GM23338 (cell line): ENCODE measurements around the gene QKI. TPM values are rescaled to one million over a fixed set of nuclear protein-coding genes. Genes with fewer than 3 reads are reported as not detected.

Experiments used
- ATAC-seq: fragments of 200-7000 bp; cut with Tn5 transposase; 3 replicates; pipeline ENCODE4 v1.9.1; 2020
- DNase-seq: peaks from one replicate; pipeline ENCODE4 v3.0.0-alpha.2; 2015; ENCODE audit warnings: low spot score
- H2AFZ ChIP-seq: fragments of 200-600 bp; sonication (generic); 2 replicates; pipeline ENCODE4 v1.8.0; 2016; ENCODE audit warnings: antibody characterized with exemption, mild to moderate bottlenecking, moderate library complexity
- H3F3A ChIP-seq: fragments of 200-600 bp; sonication (generic); replicated peaks from 2 replicates; pipeline ENCODE4 v1.8.0; 2017; ENCODE audit warnings: antibody characterized with exemption, mixed run types, low read depth
- H3K27ac ChIP-seq: fragments of 200-600 bp; sonication (generic); 2 replicates; pipeline ENCODE4 v1.6.1; 2016; ENCODE audit warnings: low read depth
- H3K27me3 ChIP-seq: fragments of 200-600 bp; sonication (generic); 2 replicates; pipeline ENCODE4 v1.8.0; 2016; ENCODE audit warnings: mild to moderate bottlenecking, mixed run types, moderate library complexity; ENCODE audit not compliant: insufficient read depth
- H3K36me3 ChIP-seq: fragments of 200-600 bp; sonication (generic); 2 replicates; pipeline ENCODE4 v1.8.0; 2016; ENCODE audit warnings: mild to moderate bottlenecking; ENCODE audit not compliant: insufficient read depth
- H3K4me1 ChIP-seq: fragments of 200-600 bp; sonication (generic); 2 replicates; pipeline ENCODE4 v1.8.0; 2016; ENCODE audit warnings: mild to moderate bottlenecking, moderate library complexity; ENCODE audit not compliant: insufficient read depth
- H3K4me2 ChIP-seq: fragments of 200-600 bp; sonication (generic); 2 replicates; pipeline ENCODE4 v1.7.1; 2017; ENCODE audit warnings: mixed run types
- H3K4me3 ChIP-seq: fragments of 200-600 bp; sonication (generic); 2 replicates; pipeline ENCODE4 v1.6.1; 2016; ENCODE audit warnings: mixed run types
- H3K79me2 ChIP-seq: fragments of 200-600 bp; sonication (generic); replicated peaks from 2 replicates; pipeline ENCODE4 v1.8.0; 2017; ENCODE audit warnings: mild to moderate bottlenecking; ENCODE audit not compliant: insufficient read depth
- H3K9me2 ChIP-seq: fragments of 200-600 bp; sonication (generic); 2 replicates; pipeline ENCODE4 v1.8.0; 2017; ENCODE audit not compliant: insufficient read depth
- H4K20me1 ChIP-seq: fragments of 200-600 bp; sonication (generic); replicated peaks from 2 replicates; pipeline ENCODE4 v1.8.0; 2017; ENCODE audit warnings: mild to moderate bottlenecking; ENCODE audit not compliant: insufficient read depth
- H3K27ac Mint-ChIP-seq: 2 replicates; pipeline ENCODE4 v1.8.0; 2020; ENCODE audit warnings: inconsistent platforms, mild to moderate bottlenecking, moderate library complexity, mixed read lengths
- H3K27me3 Mint-ChIP-seq: 3 replicates; pipeline ENCODE4 v1.8.0; 2022; ENCODE audit warnings: low read depth, mild to moderate bottlenecking, moderate library complexity, mixed read lengths, inconsistent platforms; ENCODE audit not compliant: insufficient read depth, poor library complexity
- H3K36me3 Mint-ChIP-seq: 3 replicates; pipeline ENCODE4 v1.8.0; 2021; ENCODE audit warnings: low read depth, mild to moderate bottlenecking, inconsistent platforms, moderate library complexity, mixed read lengths
- H3K4me1 Mint-ChIP-seq: 3 replicates; pipeline ENCODE4 v1.8.0; 2020; ENCODE audit warnings: mild to moderate bottlenecking, inconsistent platforms, mixed read lengths
- H3K4me3 Mint-ChIP-seq: 3 replicates; pipeline ENCODE4 v1.8.0; 2021; ENCODE audit warnings: moderate library complexity, mild to moderate bottlenecking, inconsistent platforms, mixed read lengths
- H3K9me3 Mint-ChIP-seq: 3 replicates; pipeline ENCODE4 v1.8.0; 2020; ENCODE audit warnings: moderate library complexity, mild to moderate bottlenecking, inconsistent platforms, mixed read lengths
- CREB1 ChIP-seq: fragments of 250-450 bp; sonication (Bioruptor Pico); IDR thresholded peaks from 2 replicates; pipeline ENCODE4 v1.5.0; 2020; ENCODE audit warnings: low read depth, mild to moderate bottlenecking, moderate library complexity
- EZH2 ChIP-seq: fragments of 200-600 bp; sonication (generic); IDR thresholded peaks from one replicate; pipeline ENCODE4 v1.8.0; 2017; ENCODE audit warnings: antibody characterized with exemption, mild to moderate bottlenecking, low read depth; ENCODE audit not compliant: unreplicated experiment
- EZH2phosphoT487 ChIP-seq: fragments of 200-600 bp; sonication (generic); IDR thresholded peaks from one replicate; pipeline ENCODE4 v1.8.1; 2018; ENCODE audit warnings: antibody characterized with exemption; ENCODE audit not compliant: unreplicated experiment
- JUNB ChIP-seq: IDR thresholded peaks from one replicate; pipeline ENCODE4 v1.6.1; 2016; ENCODE audit warnings: antibody characterized with exemption; ENCODE audit not compliant: unreplicated experiment
- NANOG ChIP-seq: IDR thresholded peaks from 2 replicates; pipeline ENCODE4 v1.6.1; 2016; ENCODE audit warnings: antibody characterized with exemption, borderline replicate concordance
- POLR2AphosphoS5 ChIP-seq: IDR thresholded peaks from 2 replicates; pipeline ENCODE4 v1.6.1; 2016; ENCODE audit warnings: antibody characterized with exemption, low read depth
- STAT1 ChIP-seq: IDR thresholded peaks from one replicate; pipeline ENCODE4 v1.6.1; 2016; ENCODE audit warnings: antibody characterized with exemption; ENCODE audit not compliant: unreplicated experiment
- ZNF114 ChIP-seq: fragments of 250-450 bp; sonication (Bioruptor Pico); IDR thresholded peaks from 2 replicates; pipeline ENCODE4 v1.5.0; 2020; ENCODE audit warnings: mild to moderate bottlenecking, moderate library complexity
- ZNF331 ChIP-seq: fragments of 250-450 bp; sonication (Bioruptor Pico); IDR thresholded peaks from 2 replicates; pipeline ENCODE4 v1.5.0; 2020; ENCODE audit warnings: low read depth, mild to moderate bottlenecking, moderate library complexity
- polyA plus RNA-seq: library from polyadenylated mRNA; unstranded; fragments of >200 nt; fragmentation: Nextera tagmentation; extraction: Ambion mirVana; gene quantifications from 2 replicates; pipeline ENCODE4 v1.2.1, GENCODE V29; 2016
- total RNA-seq: library from RNA; depleted of rRNA; stranded (reverse); fragments of >200 nt; shearing (Covaris generic); gene quantifications from 2 replicates; pipeline ENCODE4 v1.2.3, GENCODE V29; 2014
- TF ChIP-seq, protein P1 (sequence below), 2 experiments: fragments of 200-600 bp in 1 of 2; sonication (generic) in 1 of 2; conservative IDR thresholded peaks; 2 replicates each; pipeline versions ENCODE4 v1.5.1 to v1.6.1; 2016 to 2017; ENCODE audit warnings: antibody characterized with exemption in 2 of 2, low read depth in 2 of 2, mild to moderate bottlenecking in 2 of 2, moderate library complexity in 1 of 2
- TF ChIP-seq, protein P2 (sequence below): IDR thresholded peaks from 2 replicates; pipeline ENCODE4 v1.6.1; 2016; ENCODE audit warnings: antibody characterized with exemption
- TF ChIP-seq, protein P3 (sequence below): IDR thresholded peaks from one replicate; pipeline ENCODE4 v1.6.1; 2018; ENCODE audit warnings: antibody characterized with exemption; ENCODE audit not compliant: unreplicated experiment
- TF ChIP-seq, protein P4 (sequence below): fragments of 250-450 bp; sonication (Bioruptor Pico); IDR thresholded peaks from 2 replicates; pipeline ENCODE4 v1.5.0; 2020; ENCODE audit warnings: mild to moderate bottlenecking, moderate library complexity

The QKI gene
- total and polyA plus RNA-seq, 2 experiments from 2014 or later = 60.8 to 159 TPM

DNA sequence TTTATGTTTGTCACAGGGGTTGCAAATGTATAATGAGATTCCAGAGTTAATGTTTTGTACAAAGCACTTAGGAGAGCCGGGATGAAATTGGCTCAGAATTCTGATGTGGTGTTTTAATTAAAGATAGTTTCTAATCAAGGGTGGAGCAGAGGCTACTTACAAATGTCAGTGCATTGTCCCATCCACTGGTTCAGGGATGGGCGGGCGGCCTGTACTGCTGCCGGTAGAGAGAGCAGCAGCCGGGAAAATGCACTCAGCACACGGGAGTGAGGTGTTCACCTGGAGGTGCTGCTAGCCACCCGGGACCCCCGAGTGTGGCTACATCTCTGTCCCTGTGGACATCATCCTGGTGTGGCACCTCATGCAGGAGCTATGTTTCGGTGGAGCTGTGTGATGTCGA, 193.3 kb downstream of the QKI start:
- no peak overlapping the region for H3K4me3 ChIP-seq
- H3F3A ChIP-seq = no peaks in the 10 kb centered on the region
- TF ChIP-seq CREB1 = no peak
- TF ChIP-seq, protein P1, sequence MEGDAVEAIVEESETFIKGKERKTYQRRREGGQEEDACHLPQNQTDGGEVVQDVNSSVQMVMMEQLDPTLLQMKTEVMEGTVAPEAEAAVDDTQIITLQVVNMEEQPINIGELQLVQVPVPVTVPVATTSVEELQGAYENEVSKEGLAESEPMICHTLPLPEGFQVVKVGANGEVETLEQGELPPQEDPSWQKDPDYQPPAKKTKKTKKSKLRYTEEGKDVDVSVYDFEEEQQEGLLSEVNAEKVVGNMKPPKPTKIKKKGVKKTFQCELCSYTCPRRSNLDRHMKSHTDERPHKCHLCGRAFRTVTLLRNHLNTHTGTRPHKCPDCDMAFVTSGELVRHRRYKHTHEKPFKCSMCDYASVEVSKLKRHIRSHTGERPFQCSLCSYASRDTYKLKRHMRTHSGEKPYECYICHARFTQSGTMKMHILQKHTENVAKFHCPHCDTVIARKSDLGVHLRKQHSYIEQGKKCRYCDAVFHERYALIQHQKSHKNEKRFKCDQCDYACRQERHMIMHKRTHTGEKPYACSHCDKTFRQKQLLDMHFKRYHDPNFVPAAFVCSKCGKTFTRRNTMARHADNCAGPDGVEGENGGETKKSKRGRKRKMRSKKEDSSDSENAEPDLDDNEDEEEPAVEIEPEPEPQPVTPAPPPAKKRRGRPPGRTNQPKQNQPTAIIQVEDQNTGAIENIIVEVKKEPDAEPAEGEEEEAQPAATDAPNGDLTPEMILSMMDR (conservative IDR thresholded peaks at IDR 0.05; ENCODE audit: low read depth in 2 of 2) = no peak
- no peak for TF ChIP-seq ZNF114 (CRISPR knock-in tag)
- TF ChIP-seq NANOG = no peak
- no peak for TF ChIP-seq STAT1
- no peak for TF ChIP-seq POLR2AphosphoS5
- TF ChIP-seq, protein P2, sequence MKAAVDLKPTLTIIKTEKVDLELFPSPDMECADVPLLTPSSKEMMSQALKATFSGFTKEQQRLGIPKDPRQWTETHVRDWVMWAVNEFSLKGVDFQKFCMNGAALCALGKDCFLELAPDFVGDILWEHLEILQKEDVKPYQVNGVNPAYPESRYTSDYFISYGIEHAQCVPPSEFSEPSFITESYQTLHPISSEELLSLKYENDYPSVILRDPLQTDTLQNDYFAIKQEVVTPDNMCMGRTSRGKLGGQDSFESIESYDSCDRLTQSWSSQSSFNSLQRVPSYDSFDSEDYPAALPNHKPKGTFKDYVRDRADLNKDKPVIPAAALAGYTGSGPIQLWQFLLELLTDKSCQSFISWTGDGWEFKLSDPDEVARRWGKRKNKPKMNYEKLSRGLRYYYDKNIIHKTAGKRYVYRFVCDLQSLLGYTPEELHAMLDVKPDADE = no peak
- TF ChIP-seq, protein P3, sequence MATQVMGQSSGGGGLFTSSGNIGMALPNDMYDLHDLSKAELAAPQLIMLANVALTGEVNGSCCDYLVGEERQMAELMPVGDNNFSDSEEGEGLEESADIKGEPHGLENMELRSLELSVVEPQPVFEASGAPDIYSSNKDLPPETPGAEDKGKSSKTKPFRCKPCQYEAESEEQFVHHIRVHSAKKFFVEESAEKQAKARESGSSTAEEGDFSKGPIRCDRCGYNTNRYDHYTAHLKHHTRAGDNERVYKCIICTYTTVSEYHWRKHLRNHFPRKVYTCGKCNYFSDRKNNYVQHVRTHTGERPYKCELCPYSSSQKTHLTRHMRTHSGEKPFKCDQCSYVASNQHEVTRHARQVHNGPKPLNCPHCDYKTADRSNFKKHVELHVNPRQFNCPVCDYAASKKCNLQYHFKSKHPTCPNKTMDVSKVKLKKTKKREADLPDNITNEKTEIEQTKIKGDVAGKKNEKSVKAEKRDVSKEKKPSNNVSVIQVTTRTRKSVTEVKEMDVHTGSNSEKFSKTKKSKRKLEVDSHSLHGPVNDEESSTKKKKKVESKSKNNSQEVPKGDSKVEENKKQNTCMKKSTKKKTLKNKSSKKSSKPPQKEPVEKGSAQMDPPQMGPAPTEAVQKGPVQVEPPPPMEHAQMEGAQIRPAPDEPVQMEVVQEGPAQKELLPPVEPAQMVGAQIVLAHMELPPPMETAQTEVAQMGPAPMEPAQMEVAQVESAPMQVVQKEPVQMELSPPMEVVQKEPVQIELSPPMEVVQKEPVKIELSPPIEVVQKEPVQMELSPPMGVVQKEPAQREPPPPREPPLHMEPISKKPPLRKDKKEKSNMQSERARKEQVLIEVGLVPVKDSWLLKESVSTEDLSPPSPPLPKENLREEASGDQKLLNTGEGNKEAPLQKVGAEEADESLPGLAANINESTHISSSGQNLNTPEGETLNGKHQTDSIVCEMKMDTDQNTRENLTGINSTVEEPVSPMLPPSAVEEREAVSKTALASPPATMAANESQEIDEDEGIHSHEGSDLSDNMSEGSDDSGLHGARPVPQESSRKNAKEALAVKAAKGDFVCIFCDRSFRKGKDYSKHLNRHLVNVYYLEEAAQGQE = no peak
- TF ChIP-seq, protein P4, sequence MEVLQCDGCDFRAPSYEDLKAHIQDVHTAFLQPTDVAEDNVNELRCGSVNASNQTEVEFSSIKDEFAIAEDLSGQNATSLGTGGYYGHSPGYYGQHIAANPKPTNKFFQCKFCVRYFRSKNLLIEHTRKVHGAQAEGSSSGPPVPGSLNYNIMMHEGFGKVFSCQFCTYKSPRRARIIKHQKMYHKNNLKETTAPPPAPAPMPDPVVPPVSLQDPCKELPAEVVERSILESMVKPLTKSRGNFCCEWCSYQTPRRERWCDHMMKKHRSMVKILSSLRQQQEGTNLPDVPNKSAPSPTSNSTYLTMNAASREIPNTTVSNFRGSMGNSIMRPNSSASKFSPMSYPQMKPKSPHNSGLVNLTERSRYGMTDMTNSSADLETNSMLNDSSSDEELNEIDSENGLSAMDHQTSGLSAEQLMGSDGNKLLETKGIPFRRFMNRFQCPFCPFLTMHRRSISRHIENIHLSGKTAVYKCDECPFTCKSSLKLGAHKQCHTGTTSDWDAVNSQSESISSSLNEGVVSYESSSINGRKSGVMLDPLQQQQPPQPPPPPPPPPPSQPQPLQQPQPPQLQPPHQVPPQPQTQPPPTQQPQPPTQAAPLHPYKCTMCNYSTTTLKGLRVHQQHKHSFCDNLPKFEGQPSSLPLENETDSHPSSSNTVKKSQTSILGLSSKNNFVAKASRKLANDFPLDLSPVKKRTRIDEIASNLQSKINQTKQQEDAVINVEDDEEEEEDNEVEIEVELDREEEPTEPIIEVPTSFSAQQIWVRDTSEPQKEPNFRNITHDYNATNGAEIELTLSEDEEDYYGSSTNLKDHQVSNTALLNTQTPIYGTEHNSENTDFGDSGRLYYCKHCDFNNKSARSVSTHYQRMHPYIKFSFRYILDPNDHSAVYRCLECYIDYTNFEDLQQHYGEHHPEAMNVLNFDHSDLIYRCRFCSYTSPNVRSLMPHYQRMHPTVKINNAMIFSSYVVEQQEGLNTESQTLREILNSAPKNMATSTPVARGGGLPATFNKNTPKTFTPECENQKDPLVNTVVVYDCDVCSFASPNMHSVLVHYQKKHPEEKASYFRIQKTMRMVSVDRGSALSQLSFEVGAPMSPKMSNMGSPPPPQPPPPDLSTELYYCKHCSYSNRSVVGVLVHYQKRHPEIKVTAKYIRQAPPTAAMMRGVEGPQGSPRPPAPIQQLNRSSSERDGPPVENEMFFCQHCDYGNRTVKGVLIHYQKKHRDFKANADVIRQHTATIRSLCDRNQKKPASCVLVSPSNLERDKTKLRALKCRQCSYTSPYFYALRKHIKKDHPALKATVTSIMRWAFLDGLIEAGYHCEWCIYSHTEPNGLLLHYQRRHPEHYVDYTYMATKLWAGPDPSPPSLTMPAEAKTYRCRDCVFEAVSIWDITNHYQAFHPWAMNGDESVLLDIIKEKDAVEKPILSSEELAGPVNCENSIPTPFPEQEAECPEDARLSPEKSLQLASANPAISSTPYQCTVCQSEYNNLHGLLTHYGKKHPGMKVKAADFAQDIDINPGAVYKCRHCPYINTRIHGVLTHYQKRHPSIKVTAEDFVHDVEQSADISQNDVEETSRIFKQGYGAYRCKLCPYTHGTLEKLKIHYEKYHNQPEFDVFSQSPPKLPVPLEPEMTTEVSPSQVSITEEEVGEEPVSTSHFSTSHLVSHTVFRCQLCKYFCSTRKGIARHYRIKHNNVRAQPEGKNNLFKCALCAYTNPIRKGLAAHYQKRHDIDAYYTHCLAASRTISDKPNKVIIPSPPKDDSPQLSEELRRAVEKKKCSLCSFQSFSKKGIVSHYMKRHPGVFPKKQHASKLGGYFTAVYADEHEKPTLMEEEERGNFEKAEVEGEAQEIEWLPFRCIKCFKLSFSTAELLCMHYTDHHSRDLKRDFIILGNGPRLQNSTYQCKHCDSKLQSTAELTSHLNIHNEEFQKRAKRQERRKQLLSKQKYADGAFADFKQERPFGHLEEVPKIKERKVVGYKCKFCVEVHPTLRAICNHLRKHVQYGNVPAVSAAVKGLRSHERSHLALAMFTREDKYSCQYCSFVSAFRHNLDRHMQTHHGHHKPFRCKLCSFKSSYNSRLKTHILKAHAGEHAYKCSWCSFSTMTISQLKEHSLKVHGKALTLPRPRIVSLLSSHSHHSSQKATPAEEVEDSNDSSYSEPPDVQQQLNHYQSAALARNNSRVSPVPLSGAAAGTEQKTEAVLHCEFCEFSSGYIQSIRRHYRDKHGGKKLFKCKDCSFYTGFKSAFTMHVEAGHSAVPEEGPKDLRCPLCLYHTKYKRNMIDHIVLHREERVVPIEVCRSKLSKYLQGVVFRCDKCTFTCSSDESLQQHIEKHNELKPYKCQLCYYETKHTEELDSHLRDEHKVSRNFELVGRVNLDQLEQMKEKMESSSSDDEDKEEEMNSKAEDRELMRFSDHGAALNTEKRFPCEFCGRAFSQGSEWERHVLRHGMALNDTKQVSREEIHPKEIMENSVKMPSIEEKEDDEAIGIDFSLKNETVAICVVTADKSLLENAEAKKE = no peak
- no peak for TF ChIP-seq JUNB
- TF ChIP-seq EZH2 = no peak
- TF ChIP-seq ZNF331 (CRISPR knock-in tag) = no peak
- no peak for TF ChIP-seq EZH2phosphoT487
- no peak overlapping the region for H3K4me3 Mint-ChIP-seq
- H3K27me3 ChIP-seq = no peaks in the 10 kb centered on the region
- peak overlapping the region; percentile 72; the same call in 1 of the 2 replicates for H2AFZ ChIP-seq
- no peaks in the 10 kb centered on the region for H3K36me3 ChIP-seq
- no peaks in the 10 kb centered on the region for H3K79me2 ChIP-seq
- ATAC-seq (no peak), DNase-seq (no peak)
- no peak overlapping the region for H3K4me2 ChIP-seq
- peaks cover 14% of the 10 kb centered on the region for H3K4me1 Mint-ChIP-seq
- no peaks in the 10 kb centered on the region for H4K20me1 ChIP-seq
- peaks cover 1% of the 10 kb centered on the region for H3K27me3 Mint-ChIP-seq
- peaks cover 5% of the 10 kb centered on the region; the same call in 1 of the 2 replicates for H3K9me2 ChIP-seq
- H3K27ac Mint-ChIP-seq = no peak overlapping the region
- no peaks in the 10 kb centered on the region for H3K4me1 ChIP-seq
- H3K27ac ChIP-seq = no peak overlapping the region
- H3K36me3 Mint-ChIP-seq = no peaks in the 10 kb centered on the region
- H3K9me3 Mint-ChIP-seq = no peaks in the 10 kb centered on the region; the same call in 2 of the 3 replicates
